Measurements from ENCODE around the gene SLC6A19.

DNA sequence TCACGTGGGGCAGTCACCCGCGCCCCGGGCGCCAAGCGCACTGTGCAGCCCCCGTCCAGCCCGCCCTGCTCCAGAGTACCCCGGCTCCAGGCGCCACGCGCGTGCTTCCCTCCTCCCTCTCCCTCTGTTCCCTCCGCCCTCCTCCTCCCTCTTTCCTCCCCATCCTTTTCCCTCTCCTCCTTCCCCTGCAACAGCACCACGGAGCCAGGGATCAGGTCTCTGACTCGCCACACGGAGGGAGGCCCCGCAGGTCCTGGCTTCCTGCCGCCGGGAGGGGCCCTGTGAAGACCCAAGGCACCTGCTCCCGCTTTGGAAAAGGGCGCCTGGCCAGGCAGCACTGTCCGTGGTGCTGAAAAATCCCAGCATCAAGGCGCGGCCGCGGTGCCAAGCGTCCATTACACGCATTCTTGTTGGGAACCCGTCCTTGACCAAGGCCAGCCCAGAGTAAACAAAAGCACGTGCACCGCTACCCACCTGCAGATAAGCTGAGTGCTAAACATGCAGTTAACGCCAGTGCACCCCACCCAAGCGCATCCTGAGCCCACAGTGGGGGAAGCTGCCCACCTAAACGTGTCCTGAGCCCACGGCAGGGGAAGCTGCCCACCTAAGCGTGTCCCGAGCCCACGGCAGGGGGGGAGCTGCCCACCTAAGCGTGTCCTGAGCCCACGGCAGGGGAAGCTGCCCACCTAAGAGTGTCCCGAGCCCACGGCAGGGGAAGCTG lies 45.5 kb downstream of the SLC6A19 start:
- TF ChIP-seq GATA3 (IDR thresholded peaks at IDR 0.05; ENCODE audit: low read depth, low read length), result no peak
- TF ChIP-seq GATA2 (IDR thresholded peaks at IDR 0.05; ENCODE audit: low read depth, low read length), result no peak
